HG03571 (cell line): Measurements from ENCODE around the gene KLHL6.
"Not testable (repeated sequence)": the region's sequence is repeated elsewhere in the genome, so short reads cannot be mapped to it uniquely, and the experiment has no call there.

Source experiments
- ATAC-seq: cut with Tn5 transposase; IDR thresholded peaks from one replicate; pipeline ENCODE4 v1.9.1; 2021; ENCODE audit not compliant: unreplicated experiment

KLHL6 gene

GRCh38 chr3:183532620-183533411 lies 22.7 kb downstream of the KLHL6 start:
- no peak for ATAC-seq

- no peak for ATAC-seq
Measured at GRCh38 chr3:183529717-183530116, 25.8 kb downstream of the KLHL6 start.

- ATAC-seq: no peak
Measured at GRCh38 chr3:183529185-183529584, 26.3 kb downstream of the KLHL6 start.

- not testable (repeated sequence) for ATAC-seq
Measured at GRCh38 chr3:183528758-183529157, 26.7 kb downstream of the KLHL6 start.

- peak; percentile 62 for ATAC-seq
Measured at GRCh38 chr3:183527428-183528379, 27.8 kb downstream of the KLHL6 start.

GRCh38 chr3:183526838-183527427 lies 28.6 kb downstream of the KLHL6 start:
- ATAC-seq: peak; percentile 10

- ATAC-seq: no peak
Measured at GRCh38 chr3:183524476-183524875, 31.0 kb downstream of the KLHL6 start.

- ATAC-seq: not testable (repeated sequence)
Measured at GRCh38 chr3:183520741-183521556, 34.6 kb downstream of the KLHL6 start.

GRCh38 chr3:183520295-183520694 lies 35.2 kb downstream of the KLHL6 start:
- not testable (repeated sequence) for ATAC-seq

GRCh38 chr3:183519891-183520290 lies 35.6 kb downstream of the KLHL6 start:
- no peak for ATAC-seq

- ATAC-seq: no peak
Measured at GRCh38 chr3:183518491-183519251, 36.8 kb downstream of the KLHL6 start.

- ATAC-seq: no peak
Measured at GRCh38 chr3:183517607-183518006, 37.9 kb downstream of the KLHL6 start.

GRCh38 chr3:183515968-183516851 lies 39.3 kb downstream of the KLHL6 start:
- peak; percentile 65 for ATAC-seq

GRCh38 chr3:183514021-183514420 lies 41.5 kb downstream of the KLHL6 start:
- no peak for ATAC-seq

GRCh38 chr3:183513046-183513706 lies 42.3 kb downstream of the KLHL6 start:
- no peak for ATAC-seq

- ATAC-seq: not testable (repeated sequence)
Measured at GRCh38 chr3:183511286-183512131, 44.0 kb downstream of the KLHL6 start.

GRCh38 chr3:183508821-183509220 lies 46.7 kb downstream of the KLHL6 start:
- ATAC-seq: no peak
